GM12878 (cell line): ENCODE results near the gene CRY1. TPM values are rescaled to one million over a fixed set of nuclear protein-coding genes. Genes with fewer than 3 reads are reported as not detected.

Experiments used
- ATAC-seq: fragments of 200-7000 bp; cut with Tn5 transposase; 3 replicates; pipeline ENCODE4 v1.9.1; 2020; ENCODE audit warnings: mild to moderate bottlenecking, moderate library complexity
- BruUV-seq: library from RNA; stranded (reverse); fragments of 400-500 nt; replicated peaks from 2 replicates; lab custom pipeline; 2021; lab: Mats Ljungman, UMichigan
- CTCF ChIA-PET: fragments of 300-600 bp; sonication (Branson Sonifier 250); formaldehyde crosslinking; extraction: SDS; loops from one replicate; lab custom pipeline; 2021; ENCODE audit warnings: inconsistent platforms; lab: Yijun Ruan, JAX
- POLR2A ChIA-PET: fragments of 350-600 bp; formaldehyde crosslinking; extraction: SDS; loops from one replicate; lab custom pipeline; 2021; ENCODE audit warnings: inconsistent platforms; lab: Charles Lee
- RAD21 ChIA-PET: fragments of 300-600 bp; sonication (Branson Sonifier 250); formaldehyde crosslinking; loops from one replicate; lab custom pipeline; 2023; ENCODE audit warnings: antibody characterized with exemption; ENCODE audit not compliant: unreplicated experiment; lab: Charles Lee
- SMC1A ChIA-PET: fragments of 300-600 bp; sonication (Branson Sonifier 250); formaldehyde crosslinking; loops from one replicate; lab custom pipeline; 2023; ENCODE audit not compliant: unreplicated experiment, uncharacterized antibody; lab: Charles Lee
- DNase-seq: peaks from one replicate; pipeline ENCODE4 v3.0.0-alpha.2; 2011; ENCODE audit warnings: low read depth, low spot score
- FAIRE-seq: peaks from 3 replicates; lab custom pipeline; 2011; peaks lifted over from hg19 to GRCh38; lab: Jason Lieb, UNC
- H2AFZ ChIP-seq: 2 replicates; pipeline ENCODE4 v1.6.0; 2011; ENCODE audit warnings: low read depth, low read length, control low read depth; ENCODE audit not compliant: control insufficient read depth
- H3K27ac ChIP-seq: 2 replicates; pipeline ENCODE4 v1.5.1; 2011; ENCODE audit warnings: control low read depth; ENCODE audit not compliant: control insufficient read depth, insufficient read depth
- H3K27me3 ChIP-seq, 2 experiments: replicated peaks in 1 of 2; 2 replicates each; pipeline versions ENCODE4 v1.6.0 to v1.6.1; 2011; ENCODE audit warnings: low read length in 1 of 2; ENCODE audit not compliant: control insufficient read depth in 2 of 2, insufficient read depth in 2 of 2
- H3K36me3 ChIP-seq, 2 experiments: 2 replicates each; pipeline ENCODE4 v1.5.1; 2011; ENCODE audit warnings: low read length in 1 of 2; ENCODE audit not compliant: control insufficient read depth in 2 of 2, insufficient read depth in 2 of 2
- H3K4me1 ChIP-seq: 2 replicates; pipeline ENCODE4 v1.6.1; 2011; ENCODE audit warnings: mild to moderate bottlenecking, low read length, moderate library complexity, mixed read lengths; ENCODE audit not compliant: control insufficient read depth, insufficient read depth
- H3K4me2 ChIP-seq: 2 replicates; pipeline ENCODE4 v1.6.0; 2011; ENCODE audit warnings: control low read depth; ENCODE audit not compliant: control insufficient read depth, insufficient read depth
- H3K4me3 ChIP-seq: fragments of 200-600 bp; sonication (generic); 2 replicates; pipeline ENCODE4 v1.5.1; 2016
- H3K79me2 ChIP-seq: 2 replicates; pipeline ENCODE4 v1.6.0; 2011; ENCODE audit warnings: low read length; ENCODE audit not compliant: control insufficient read depth, insufficient read depth
- H3K9ac ChIP-seq: 2 replicates; pipeline ENCODE4 v1.8.0; 2011; ENCODE audit warnings: low read length, control low read depth, mixed read lengths; ENCODE audit not compliant: control insufficient read depth, insufficient read depth
- H3K9me3 ChIP-seq: replicated peaks from 3 replicates; pipeline ENCODE4 v1.5.1; 2011; ENCODE audit warnings: mild to moderate bottlenecking, low read length; ENCODE audit not compliant: control insufficient read depth, insufficient read depth
- H4K20me1 ChIP-seq: 2 replicates; pipeline ENCODE4 v1.6.0; 2011; ENCODE audit not compliant: control insufficient read depth, insufficient read depth
- BCLAF1 ChIP-seq: fragments of 450-650 bp; IDR thresholded peaks from 2 replicates; pipeline ENCODE4 v1.6.1; 2017; ENCODE audit warnings: antibody characterized with exemption, mild to moderate bottlenecking, moderate library complexity
- CHD2 ChIP-seq: IDR thresholded peaks from 2 replicates; pipeline ENCODE4 v1.6.1; 2011; ENCODE audit warnings: low read depth, low read length, improper control_type of control experiment, borderline replicate concordance
- CREM ChIP-seq: IDR thresholded peaks from 2 replicates; pipeline ENCODE4 v1.6.1; 2014; ENCODE audit warnings: antibody characterized with exemption, low read depth
- ETV6 ChIP-seq, 2 experiments: fragments of 450-650 bp in 1 of 2; IDR thresholded peaks in 1 of 2; conservative IDR thresholded peaks in 1 of 2; 2 replicates each; pipeline ENCODE4 v1.6.1; 2014; ENCODE audit warnings: antibody characterized with exemption in 1 of 2, borderline replicate concordance in 1 of 2, low read depth in 1 of 2, mild to moderate bottlenecking in 1 of 2, moderate library complexity in 1 of 2
- FOS ChIP-seq: IDR thresholded peaks from 3 replicates; pipeline ENCODE4 v1.6.1; 2011; ENCODE audit warnings: borderline replicate concordance; ENCODE audit not compliant: insufficient read length; ENCODE audit errors: extremely low read depth
- FOXK2 ChIP-seq: fragments of 450-650 bp; IDR thresholded peaks from 2 replicates; pipeline ENCODE4 v1.6.1; 2017; ENCODE audit warnings: mild to moderate bottlenecking, moderate library complexity
- HSF1 ChIP-seq: fragments of 150-350 bp; IDR thresholded peaks from 2 replicates; pipeline ENCODE4 v1.6.1; 2014; ENCODE audit warnings: mild to moderate bottlenecking, low read depth, low read length
- IKZF1 ChIP-seq: fragments of 450-650 bp; conservative IDR thresholded peaks from 2 replicates; pipeline ENCODE4 v1.6.1; 2017; ENCODE audit warnings: antibody characterized with exemption, mild to moderate bottlenecking
- PBX3 ChIP-seq: IDR thresholded peaks from 2 replicates; pipeline ENCODE4 v1.6.1; 2011; ENCODE audit warnings: mild to moderate bottlenecking, low read depth, low read length, moderate library complexity; ENCODE audit not compliant: insufficient replicate concordance
- RFX5 ChIP-seq: IDR thresholded peaks from 2 replicates; pipeline ENCODE4 v1.6.1; 2011; ENCODE audit warnings: low read depth, low read length, improper control_type of control experiment
- SUPT20H ChIP-seq: IDR thresholded peaks from 2 replicates; pipeline ENCODE4 v1.6.1; 2011; ENCODE audit warnings: low read depth, mild to moderate bottlenecking, low read length, moderate library complexity, borderline replicate concordance; ENCODE audit not compliant: control insufficient read depth
- TCF12 ChIP-seq: IDR thresholded peaks from 2 replicates; pipeline ENCODE4 v1.6.1; 2011; ENCODE audit warnings: low read depth, mild to moderate bottlenecking, low read length
- ZBED1 ChIP-seq: IDR thresholded peaks from 2 replicates; pipeline ENCODE4 v1.6.1; 2016; ENCODE audit warnings: borderline replicate concordance
- ZNF384 ChIP-seq: IDR thresholded peaks from 2 replicates; pipeline ENCODE4 v1.6.1; 2012; ENCODE audit warnings: low read depth, mild to moderate bottlenecking, low read length, improper control_type of control experiment, borderline replicate concordance
- WGBS: methylation state at CpG from one replicate; pipeline ENCODE4 v1.1.6; 2016; ENCODE audit warnings: low lambda C conversion rate; ENCODE audit not compliant: insufficient replicate concordance, insufficient coverage; ENCODE audit errors: missing lambda C conversion rate; 5-methylcytosine and 5-hydroxymethylcytosine counted together
- in situ Hi-C: fragments of 300-500 bp; cut with MboI; formaldehyde crosslinking; loops from 9 replicates; pipeline ENCODE4 v1.14.3; 2018; ENCODE audit warnings: mixed read lengths
- intact Hi-C: fragments of 100-400 bp; cut with micrococcal nuclease; formaldehyde crosslinking; loops from one replicate; pipeline ENCODE4 v1.14.2; 2022; ENCODE audit not compliant: unreplicated experiment
- polyA plus RNA-seq, 11 experiments: library from polyadenylated mRNA; depleted of rRNA in 4 of 11; unstranded in 6 of 11; stranded (reverse) in 5 of 11; fragments of >200 nt; fragmentation: Nextera tagmentation in 4 of 11; fragmentation: Illumina TruSeq in 1 of 11; extraction: Ambion mirVana in 4 of 11; extraction: Trizol in 1 of 11; gene quantifications; 1 replicate in 1 of 11; 2 replicates in 10 of 11; pipeline versions ENCODE4 v1.2.1 to v1.2.3, GENCODE V29; 2011 to 2016; ENCODE audit warnings: inconsistent platforms in 2 of 11, missing spikeins in 2 of 11, low read depth in 1 of 11
- total RNA-seq, 4 experiments: library from RNA; depleted of rRNA in 3 of 4; stranded (reverse); fragments of >200 nt in 3 of 4; fragmentation: Illumina TruSeq in 1 of 4; extraction: Trizol in 1 of 4; gene quantifications; 2 replicates each; pipeline versions ENCODE4 v1.2.1 to v1.2.3, GENCODE V29; 2013 to 2021

The CRY1 gene
- total and polyA plus RNA-seq, 10 of the 15 experiments (the other 5 are each of a cell fraction or from before 2014, with no cell fraction given): 1.6 to 10.9 (median 5.4) TPM

GRCh38 chr12:107086314-107086713 is 7.0 kb downstream of the CRY1 start:
- ATAC-seq: no peak
- no TSS peak for BruUV-seq
- no peak overlapping the region for H3K27ac ChIP-seq
- no peaks in the 10 kb centered on the region for H4K20me1 ChIP-seq
- H3K9me3 ChIP-seq: no peaks in the 10 kb centered on the region; the same call in 2 of the 3 replicates
- no peak overlapping the region for H3K4me3 ChIP-seq
- RAD21 ChIA-PET: no interaction called here
- H3K27me3 ChIP-seq: no peaks in the 10 kb centered on the region
- WGBS: 64% methylated on average over 3 of the region's 3 CpGs
- H3K9ac ChIP-seq: no peak overlapping the region
- TF ChIP-seq CREM: no peak
- no peak for TF ChIP-seq ETV6 (conservative IDR thresholded peaks at IDR 0.05 in 1 of 2, IDR thresholded peaks at IDR 0.05 in 1 of 2; ENCODE audit: borderline replicate concordance in 1 of 2, low read depth in 1 of 2)
- TF ChIP-seq HSF1: no peak
- TF ChIP-seq ZBED1: no peak
- TF ChIP-seq TCF12: no peak
- TF ChIP-seq PBX3: no peak
- TF ChIP-seq IKZF1: no peak
- TF ChIP-seq RFX5: no peak
- TF ChIP-seq CHD2: no peak
- TF ChIP-seq SUPT20H: no peak
- TF ChIP-seq FOXK2: no peak
- TF ChIP-seq BCLAF1: no peak
- no peak for TF ChIP-seq FOS
- no peak for TF ChIP-seq ZNF384
- TF ChIP-seq, all 136 proteins: peak for 0
- SMC1A ChIA-PET: interaction anchor here (1.0 kb wide), 1 partner anchor 22 kb away, joined by 3 read pairs; no protein-coding TSS in a partner anchor
- Histone ChIP-seq H3K4me2 (no peak overlapping the region), H2AFZ (no peak overlapping the region), H3K4me1 (no peaks in the 10 kb centered on the region), H3K36me3 (no peaks in the 10 kb centered on the region), H3K79me2 (no peaks in the 10 kb centered on the region)
- FAIRE-seq: no peak
- no peak for DNase-seq
- CTCF ChIA-PET: interaction anchor here (1.5 kb wide), 1 partner anchor 45 kb away, joined by 5 read pairs; no protein-coding TSS in a partner anchor
- intact Hi-C loops (no loop called here), in situ Hi-C loops (no loop called here)
- POLR2A ChIA-PET: no interaction called here
